ENCODE measurements around the gene EEF1AKMT1.

EEF1AKMT1 gene

DNA sequence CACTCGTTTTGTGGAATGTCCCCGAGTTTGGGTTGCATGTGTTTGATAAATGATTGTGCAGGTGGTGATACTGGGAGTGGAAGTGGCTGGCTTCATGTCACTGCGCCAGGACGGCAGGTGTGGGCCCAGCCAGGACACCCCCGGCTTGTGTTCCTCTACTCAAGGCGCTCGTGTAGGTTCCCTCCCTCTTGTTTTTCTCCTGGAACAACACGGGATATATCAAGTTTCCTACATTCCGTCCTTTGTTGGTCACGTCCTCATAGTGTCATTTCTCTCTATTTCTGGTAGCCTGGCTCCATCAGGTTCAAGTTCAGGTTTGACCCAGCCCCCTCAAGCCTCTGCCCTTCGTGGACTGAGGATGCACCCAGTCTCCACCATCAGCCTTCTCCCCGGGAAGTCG, 54.0 kb downstream of the EEF1AKMT1 start:
- H3K4me1 Mint-ChIP-seq (ENCODE audit: low read depth) = peaks cover 1% of the 10 kb centered on the region
- no peak overlapping the region for H3K4me3 Mint-ChIP-seq
- peaks cover 13% of the 10 kb centered on the region for H3K27me3 Mint-ChIP-seq (ENCODE audit: low read depth)
- H3K9me3 Mint-ChIP-seq = no peaks in the 10 kb centered on the region
- no peak overlapping the region for H3K27ac Mint-ChIP-seq
- DNase-seq (ENCODE audit: low spot score) = no peak
- no peaks in the 10 kb centered on the region for H3K36me3 Mint-ChIP-seq (ENCODE audit: low read depth)

GRCh38 chr13:20718958-20719566, 54.7 kb downstream of the EEF1AKMT1 start:
- peaks cover 14% of the 10 kb centered on the region for H3K27me3 Mint-ChIP-seq (ENCODE audit: low read depth)
- H3K27ac Mint-ChIP-seq = no peak overlapping the region
- H3K9me3 Mint-ChIP-seq = no peaks in the 10 kb centered on the region
- peaks cover 1% of the 10 kb centered on the region for H3K4me1 Mint-ChIP-seq (ENCODE audit: low read depth)
- H3K4me3 Mint-ChIP-seq = no peak overlapping the region
- no peaks in the 10 kb centered on the region for H3K36me3 Mint-ChIP-seq (ENCODE audit: low read depth)
- no peak for DNase-seq (ENCODE audit: low spot score)

- no peak overlapping the region for H3K27ac Mint-ChIP-seq
Measured at GRCh38 chr13:20717581-20718542, 55.9 kb downstream of the EEF1AKMT1 start.

DNA sequence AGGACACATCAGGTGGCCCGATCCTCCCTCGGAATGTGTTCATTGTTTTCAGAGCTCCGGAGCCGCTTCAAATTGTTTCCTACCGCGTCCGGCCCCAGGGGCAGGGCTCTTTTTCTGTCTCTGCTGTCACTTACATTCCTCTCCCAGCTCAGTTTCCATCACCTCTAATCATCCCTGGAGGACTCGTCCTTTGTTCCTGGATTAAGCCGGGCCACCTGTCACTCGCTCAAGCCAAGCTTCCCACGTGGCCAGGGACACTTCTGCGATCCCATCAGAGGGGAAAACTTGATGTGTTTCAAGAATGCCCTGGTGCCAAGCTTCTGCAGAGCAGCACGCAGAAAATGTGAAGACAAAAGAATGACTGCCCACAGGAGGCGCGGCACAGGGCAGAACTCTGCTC, 56.8 kb downstream of the EEF1AKMT1 start:
- peaks cover 6% of the 10 kb centered on the region for H3K4me1 Mint-ChIP-seq (ENCODE audit: low read depth)
- H3K27me3 Mint-ChIP-seq (ENCODE audit: low read depth) = peaks cover 18% of the 10 kb centered on the region
- no peaks in the 10 kb centered on the region for H3K36me3 Mint-ChIP-seq (ENCODE audit: low read depth)
- H3K9me3 Mint-ChIP-seq = no peaks in the 10 kb centered on the region
- no peak for DNase-seq (ENCODE audit: low spot score)
- H3K4me3 Mint-ChIP-seq = no peak overlapping the region
- no peak overlapping the region for H3K27ac Mint-ChIP-seq

More at GRCh38 chr13:20717581-20718542, 55.9 kb downstream of the EEF1AKMT1 start:
- Mint-ChIP-seq H3K4me1 (ENCODE audit: low read depth) (peaks cover 4% of the 10 kb centered on the region), H3K36me3 (ENCODE audit: low read depth) (no peaks in the 10 kb centered on the region), H3K27me3 (ENCODE audit: low read depth) (peaks cover 23% of the 10 kb centered on the region), H3K9me3 (no peaks in the 10 kb centered on the region), H3K4me3 (no peak overlapping the region)
- DNase-seq (ENCODE audit: low spot score) = no peak

GRCh38 chr13:20715330-20715712, 58.4 kb downstream of the EEF1AKMT1 start:
- Mint-ChIP-seq H3K4me1 (ENCODE audit: low read depth) (peaks cover 5% of the 10 kb centered on the region), H3K36me3 (ENCODE audit: low read depth) (no peaks in the 10 kb centered on the region), H3K27ac (no peak overlapping the region), H3K9me3 (no peaks in the 10 kb centered on the region), H3K27me3 (ENCODE audit: low read depth) (peaks cover 14% of the 10 kb centered on the region), H3K4me3 (no peak overlapping the region)
- no peak for DNase-seq (ENCODE audit: low spot score)

DNA sequence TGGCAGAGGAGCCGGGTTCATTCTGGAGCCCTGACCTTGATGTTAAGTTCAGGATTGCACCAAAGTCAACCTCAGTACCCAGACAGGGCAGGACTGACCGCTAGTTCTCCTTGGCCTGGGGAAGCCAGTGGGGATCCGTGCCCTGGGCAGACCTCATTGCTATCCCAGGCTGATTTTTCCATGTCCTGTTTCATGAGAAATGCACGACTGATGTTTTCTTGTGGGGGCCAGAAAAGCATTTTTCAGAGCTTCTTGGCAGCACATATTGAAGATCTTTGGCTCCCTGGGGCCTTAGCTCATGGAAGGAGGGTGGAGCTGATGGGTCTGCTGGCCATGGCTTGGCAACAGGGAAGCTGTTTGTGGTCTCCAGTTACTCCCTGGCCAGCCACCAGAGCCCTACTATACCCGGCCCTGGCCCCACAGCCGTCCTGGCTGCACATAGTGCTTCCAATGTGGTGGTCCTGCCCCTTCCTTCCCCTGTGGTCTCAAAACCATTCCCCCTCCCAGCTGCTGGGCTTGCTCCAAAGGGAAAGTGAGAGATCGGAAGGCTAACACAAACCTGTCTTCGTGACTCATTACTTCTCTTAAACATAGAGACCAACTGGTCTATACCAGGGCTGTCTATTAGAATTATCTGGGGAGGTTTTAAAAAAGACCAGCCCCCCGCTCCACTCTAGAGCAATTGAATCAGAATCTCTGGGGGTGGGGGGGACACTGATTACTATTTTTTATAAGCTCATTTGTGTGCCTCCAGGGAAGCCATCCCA, 59.0 kb downstream of the EEF1AKMT1 start:
- Mint-ChIP-seq H3K27me3 (ENCODE audit: low read depth) (peaks cover 14% of the 10 kb centered on the region), H3K27ac (no peak overlapping the region), H3K4me1 (ENCODE audit: low read depth) (peaks cover 5% of the 10 kb centered on the region), H3K4me3 (no peak overlapping the region), H3K9me3 (no peaks in the 10 kb centered on the region), H3K36me3 (ENCODE audit: low read depth) (no peaks in the 10 kb centered on the region)
- DNase-seq (ENCODE audit: low spot score) = no peak

GRCh38 chr13:20714161-20714560, 59.6 kb downstream of the EEF1AKMT1 start:
- Mint-ChIP-seq H3K27ac (no peak overlapping the region), H3K27me3 (ENCODE audit: low read depth) (peaks cover 14% of the 10 kb centered on the region), H3K4me3 (no peak overlapping the region), H3K9me3 (no peaks in the 10 kb centered on the region), H3K4me1 (ENCODE audit: low read depth) (peaks cover 5% of the 10 kb centered on the region), H3K36me3 (ENCODE audit: low read depth) (no peaks in the 10 kb centered on the region)
- DNase-seq (ENCODE audit: low spot score) = no peak

DNA sequence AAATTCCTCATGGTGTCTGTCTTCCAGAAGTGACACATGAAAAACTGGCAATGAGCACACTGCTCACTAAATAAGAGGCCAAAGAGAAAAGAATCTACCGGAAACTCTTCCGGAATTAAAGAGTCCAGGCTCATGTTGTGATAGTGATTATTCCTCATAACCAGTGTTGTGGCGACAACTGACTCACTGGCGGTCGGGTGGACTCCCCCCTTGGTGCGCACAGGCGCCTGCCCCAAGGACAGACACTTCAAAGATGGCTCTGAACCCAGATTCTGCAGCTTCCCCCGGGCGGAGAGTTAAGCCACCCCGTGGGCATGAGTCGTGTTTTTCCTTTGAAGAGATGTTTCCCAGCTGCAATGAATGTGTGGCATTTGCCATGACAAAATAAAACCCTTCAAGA, 60.0 kb downstream of the EEF1AKMT1 start:
- no peak overlapping the region for H3K27ac Mint-ChIP-seq
- H3K4me3 Mint-ChIP-seq = no peak overlapping the region
- DNase-seq (ENCODE audit: low spot score) = no peak
- no peaks in the 10 kb centered on the region for H3K9me3 Mint-ChIP-seq
- H3K4me1 Mint-ChIP-seq (ENCODE audit: low read depth) = peaks cover 5% of the 10 kb centered on the region
- no peaks in the 10 kb centered on the region for H3K36me3 Mint-ChIP-seq (ENCODE audit: low read depth)
- H3K27me3 Mint-ChIP-seq (ENCODE audit: low read depth) = peaks cover 14% of the 10 kb centered on the region

- peak overlapping the region; percentile 41 for H3K4me3 Mint-ChIP-seq
Measured at GRCh38 chr13:20713014-20713376, 60.8 kb downstream of the EEF1AKMT1 start.

GRCh38 chr13:20711301-20712044, 62.3 kb downstream of the EEF1AKMT1 start:
- H3K9me3 Mint-ChIP-seq = no peaks in the 10 kb centered on the region
- no peak overlapping the region for H3K4me3 Mint-ChIP-seq
- H3K36me3 Mint-ChIP-seq (ENCODE audit: low read depth) = no peaks in the 10 kb centered on the region
- no peak overlapping the region for H3K27ac Mint-ChIP-seq
- H3K27me3 Mint-ChIP-seq (ENCODE audit: low read depth) = peaks cover 14% of the 10 kb centered on the region
- DNase-seq (ENCODE audit: low spot score) = no peak
- peaks cover 5% of the 10 kb centered on the region for H3K4me1 Mint-ChIP-seq (ENCODE audit: low read depth)

More at GRCh38 chr13:20713014-20713376, 60.8 kb downstream of the EEF1AKMT1 start:
- H3K27ac Mint-ChIP-seq = no peak overlapping the region
- peaks cover 5% of the 10 kb centered on the region for H3K4me1 Mint-ChIP-seq (ENCODE audit: low read depth)
- no peak for DNase-seq (ENCODE audit: low spot score)
- no peaks in the 10 kb centered on the region for H3K36me3 Mint-ChIP-seq (ENCODE audit: low read depth)
- H3K9me3 Mint-ChIP-seq = no peaks in the 10 kb centered on the region
- peaks cover 14% of the 10 kb centered on the region for H3K27me3 Mint-ChIP-seq (ENCODE audit: low read depth)

- peaks cover 21% of the 10 kb centered on the region for H3K27me3 Mint-ChIP-seq (ENCODE audit: low read depth)
- no peak for DNase-seq (ENCODE audit: low spot score)
- H3K4me3 Mint-ChIP-seq = no peak overlapping the region
- no peaks in the 10 kb centered on the region for H3K36me3 Mint-ChIP-seq (ENCODE audit: low read depth)
- H3K9me3 Mint-ChIP-seq = no peaks in the 10 kb centered on the region
- no peak overlapping the region for H3K27ac Mint-ChIP-seq
- H3K4me1 Mint-ChIP-seq (ENCODE audit: low read depth) = peaks cover 5% of the 10 kb centered on the region
Measured at GRCh38 chr13:20709782-20710181, 64.0 kb downstream of the EEF1AKMT1 start.

DNA sequence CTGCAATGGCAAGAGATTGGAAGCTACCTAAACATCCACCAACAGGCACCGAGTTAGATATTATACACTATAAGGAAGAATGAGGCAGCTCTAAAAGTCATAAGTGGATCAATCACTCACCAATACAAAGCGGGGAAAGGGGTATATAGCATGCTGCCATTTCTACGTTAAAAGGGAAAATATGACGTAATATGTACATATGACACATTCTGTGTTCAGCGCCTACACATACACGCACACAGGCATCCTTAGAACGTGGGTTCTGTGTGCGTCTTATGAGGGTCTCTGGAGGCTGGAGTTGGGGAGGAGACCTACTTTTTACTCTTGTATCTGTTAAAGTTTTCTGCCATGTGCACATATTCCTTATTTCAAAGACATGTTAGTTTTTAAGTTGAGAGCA, 64.4 kb downstream of the EEF1AKMT1 start:
- H3K4me1 Mint-ChIP-seq (ENCODE audit: low read depth) = peaks cover 5% of the 10 kb centered on the region
- no peak overlapping the region for H3K27ac Mint-ChIP-seq
- H3K36me3 Mint-ChIP-seq (ENCODE audit: low read depth) = no peaks in the 10 kb centered on the region
- no peaks in the 10 kb centered on the region for H3K9me3 Mint-ChIP-seq
- no peak overlapping the region for H3K4me3 Mint-ChIP-seq
- H3K27me3 Mint-ChIP-seq (ENCODE audit: low read depth) = peaks cover 21% of the 10 kb centered on the region
- DNase-seq (ENCODE audit: low spot score) = no peak

- no peaks in the 10 kb centered on the region for H3K9me3 Mint-ChIP-seq
- no peak overlapping the region for H3K27ac Mint-ChIP-seq
- peaks cover 13% of the 10 kb centered on the region for H3K27me3 Mint-ChIP-seq (ENCODE audit: low read depth)
- no peak for DNase-seq (ENCODE audit: low spot score)
- no peaks in the 10 kb centered on the region for H3K36me3 Mint-ChIP-seq (ENCODE audit: low read depth)
- H3K4me3 Mint-ChIP-seq = no peak overlapping the region
- peaks cover 6% of the 10 kb centered on the region for H3K4me1 Mint-ChIP-seq (ENCODE audit: low read depth)
Measured at GRCh38 chr13:20708216-20708615, 65.5 kb downstream of the EEF1AKMT1 start.
